ENCODE measurements around the gene RHOXF2B. TPM values are rescaled to one million over a fixed set of nuclear protein-coding genes. Genes with fewer than 3 reads are reported as not detected.
"Not testable (repeated sequence)": the region's sequence is repeated elsewhere in the genome, so short reads cannot be mapped to it uniquely, and the experiment has no call there.

RHOXF2B gene
- total RNA-seq, result not detected

DNA sequence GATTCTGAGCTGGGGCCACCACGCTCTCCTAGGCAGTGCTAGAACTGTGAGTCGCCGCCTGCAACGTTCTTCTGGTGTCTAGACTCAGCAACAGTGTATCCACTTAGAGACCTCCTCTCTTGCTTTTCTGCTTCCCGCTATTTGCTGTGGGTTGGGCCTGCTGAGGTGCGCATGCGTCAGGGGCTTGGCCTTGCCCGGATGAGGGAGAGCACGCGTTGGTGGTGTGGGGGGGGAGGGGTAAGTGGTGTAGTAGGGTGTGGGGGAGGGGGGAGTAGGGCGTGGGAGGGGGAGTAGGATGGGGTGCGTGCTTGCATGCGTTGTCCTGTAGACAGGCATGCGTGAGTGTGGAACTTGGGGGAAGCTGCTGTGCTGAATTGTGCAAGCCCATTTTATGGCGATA, at the start of gene RHOXF2B:
Gene RHOXF2B, minus strand, starts transcription at position 101 of the 400 bp plus-strand sequence. CDS start 138 bp downstream, outside the sequence.
- FAIRE-seq; DNase-seq (ENCODE audit: low spot score in 2 of 2): not testable (repeated sequence)

DNA sequence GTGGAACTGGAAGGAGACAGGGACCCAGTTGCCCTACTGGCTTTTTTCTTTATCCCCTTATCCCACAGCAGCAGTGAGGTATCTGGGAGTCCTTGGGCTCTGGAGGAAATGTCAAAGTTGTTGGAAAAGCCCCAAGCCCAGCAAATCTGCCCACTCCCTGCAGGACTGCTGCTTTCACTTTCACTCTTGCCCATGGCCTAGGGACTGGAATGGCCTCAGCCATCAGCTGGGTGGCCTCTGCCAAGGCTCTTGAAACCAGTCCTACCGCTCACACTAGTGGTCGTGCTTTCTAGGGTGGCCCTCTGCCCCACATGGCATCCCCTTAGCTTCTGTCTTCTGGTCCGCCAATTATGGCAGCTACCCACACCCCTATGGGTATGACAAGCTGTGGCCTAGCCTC, 48.0 kb upstream of the RHOXF2B start:
- FAIRE-seq (no peak), DNase-seq (ENCODE audit: low spot score in 2 of 2) (no peak)

DNA sequence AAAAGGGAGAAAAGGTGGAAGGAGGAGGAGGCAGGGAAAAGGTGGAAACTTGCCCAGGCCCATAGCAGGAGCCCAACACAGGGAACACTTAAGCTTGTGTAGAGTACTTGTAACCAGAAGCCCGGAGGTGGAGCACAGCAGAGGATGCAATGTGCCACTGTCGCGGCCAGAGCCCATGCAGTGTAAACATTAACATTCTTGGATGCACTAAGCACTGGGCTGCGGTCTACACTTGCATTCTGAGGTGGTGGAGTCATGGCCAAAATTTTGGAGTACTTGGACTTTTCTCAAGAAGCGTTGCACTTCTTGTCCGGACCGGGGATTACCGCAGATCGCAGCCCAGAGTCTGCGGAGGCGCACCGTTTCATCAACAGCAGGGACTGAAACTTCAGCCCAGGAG, 42.7 kb upstream of the RHOXF2B start:
- DNase-seq (ENCODE audit: low spot score in 2 of 2) (no peak), FAIRE-seq (no peak)

DNA sequence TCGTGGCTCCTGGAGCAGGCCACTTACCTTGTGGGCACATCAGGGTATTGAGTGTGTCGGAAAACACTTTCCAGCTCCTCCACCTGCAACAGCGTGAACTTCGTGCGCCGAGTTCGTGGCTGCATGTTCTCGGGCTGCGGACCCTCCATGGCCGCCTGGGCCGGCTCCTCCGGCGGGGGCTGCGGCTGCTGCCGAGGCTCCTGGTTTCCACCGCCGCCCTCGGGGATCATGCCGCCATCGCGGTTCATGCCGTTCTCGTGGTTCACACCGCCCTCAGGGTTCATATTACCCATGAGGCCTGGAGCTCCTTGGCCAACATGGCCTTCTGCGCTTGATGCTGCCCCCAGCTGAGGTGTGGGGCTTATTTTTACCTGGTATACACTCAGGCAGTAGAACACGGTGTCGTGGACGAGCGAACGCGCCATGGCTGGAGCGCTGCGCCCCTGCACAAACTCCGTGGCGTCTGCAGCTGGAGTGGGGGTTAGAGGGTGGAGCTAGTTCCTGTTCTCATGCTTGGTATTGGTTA, 38.0 kb upstream of the RHOXF2B start, which contains the start of gene RHOXF1:
Gene RHOXF1, minus strand, starts transcription at position 476 of the 526 bp plus-strand sequence. Its CDS starts 51 bp downstream, at position 425.
- DNase-seq (ENCODE audit: low spot score in 2 of 2), result no peak
- no peak for FAIRE-seq

DNA sequence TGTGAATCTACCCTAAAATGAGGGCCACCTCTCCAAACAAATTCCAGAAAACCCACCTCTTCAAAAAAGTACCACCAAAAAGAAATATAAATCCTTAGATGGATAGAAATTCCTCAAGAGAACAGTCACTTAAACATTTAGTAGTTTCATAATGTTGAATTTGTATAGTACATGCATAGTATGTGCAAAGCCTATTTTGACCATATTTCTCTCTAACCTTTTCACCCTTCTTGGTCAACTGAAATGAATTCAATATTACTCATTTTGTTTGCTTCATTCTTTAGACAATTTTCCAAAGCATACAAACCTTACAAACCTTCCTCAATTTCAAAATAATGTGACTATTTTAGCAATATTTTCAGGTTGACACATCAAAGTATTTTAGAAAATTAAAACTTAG, 34.1 kb upstream of the RHOXF2B start:
- DNase-seq (ENCODE audit: low spot score in 2 of 2) (no peak), FAIRE-seq (no peak)

DNA sequence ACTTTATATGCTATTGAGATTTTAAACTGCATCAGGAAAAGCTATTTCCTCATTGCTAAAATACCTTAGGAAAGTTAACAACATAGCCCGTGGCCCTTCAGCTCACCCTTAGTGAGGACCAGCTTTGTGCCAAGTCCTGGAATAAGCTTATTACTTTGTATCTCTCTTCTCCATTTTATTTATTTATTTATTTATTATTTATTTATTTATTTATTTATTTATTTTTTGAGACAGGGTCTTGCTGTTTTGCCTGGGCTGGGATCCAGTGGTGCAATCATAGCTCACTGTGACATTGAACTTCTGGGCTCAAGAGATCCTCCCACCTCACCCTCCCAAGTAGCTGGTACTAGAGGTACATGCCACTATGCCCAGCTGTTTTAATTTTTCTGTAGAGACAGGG, 31.9 kb upstream of the RHOXF2B start:
- no peak for FAIRE-seq
- no peak for DNase-seq (ENCODE audit: low spot score in 2 of 2)

DNA sequence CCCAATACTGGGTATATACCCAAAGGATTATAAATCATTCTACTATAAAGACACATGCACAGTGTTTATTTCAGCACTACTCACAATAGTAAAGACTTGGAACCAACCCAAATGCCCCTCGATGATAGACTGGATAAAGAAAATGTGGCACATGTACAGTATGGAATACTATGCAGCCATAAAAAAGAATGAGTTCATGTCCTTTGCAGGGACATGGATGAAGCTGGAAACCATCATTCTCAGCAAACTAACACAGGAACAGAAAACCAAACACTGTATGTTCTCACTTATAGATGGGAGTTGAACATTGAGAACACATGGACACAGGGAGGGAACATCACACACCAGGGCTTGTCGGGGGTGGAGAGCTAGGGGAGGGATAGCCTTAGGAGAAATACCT, 27.2 kb upstream of the RHOXF2B start:
- DNase-seq (ENCODE audit: low spot score in 2 of 2); FAIRE-seq: not testable (repeated sequence)

DNA sequence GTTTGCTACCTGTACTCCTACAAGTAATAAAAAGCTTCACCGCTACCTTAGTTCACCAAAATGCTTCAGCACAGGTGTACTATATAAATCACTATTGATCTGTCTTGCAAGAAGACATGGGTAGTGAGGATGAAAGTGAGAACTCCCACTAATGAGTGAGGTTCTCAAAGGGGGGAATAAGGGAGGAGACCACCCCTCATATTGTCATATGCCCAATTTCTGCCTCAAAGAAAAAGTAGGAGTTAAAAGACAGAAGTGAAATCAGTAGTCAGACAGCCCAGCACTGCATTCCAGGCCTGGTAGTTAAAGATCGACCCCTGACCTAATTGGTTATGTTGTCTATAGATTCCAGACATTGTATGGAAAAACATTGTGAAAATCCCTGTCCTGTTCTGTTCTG, 23.6 kb upstream of the RHOXF2B start:
- DNase-seq (ENCODE audit: low spot score in 2 of 2); FAIRE-seq: not testable (repeated sequence)

DNA sequence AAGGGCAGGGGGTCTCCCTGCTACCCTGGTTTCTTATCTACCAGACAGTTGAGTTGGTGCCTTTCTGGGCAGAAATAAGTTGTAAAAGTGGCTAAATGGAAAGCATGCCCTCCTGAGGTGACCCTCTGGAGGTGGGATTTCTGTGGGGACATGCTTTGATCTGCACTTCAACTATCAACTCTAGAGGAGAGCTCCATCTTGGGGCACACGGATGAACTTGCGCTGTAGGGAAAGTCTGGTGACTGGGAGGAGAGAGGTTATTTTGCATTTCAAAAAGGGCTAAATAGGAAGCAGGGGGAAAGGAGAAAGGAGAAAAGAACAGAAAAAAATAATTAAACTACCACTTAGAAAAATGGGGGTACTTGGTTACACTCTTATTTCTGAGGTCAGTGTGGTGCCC, 12.7 kb upstream of the RHOXF2B start:
- no peak for DNase-seq (ENCODE audit: low spot score in 2 of 2)
- no peak for FAIRE-seq

DNA sequence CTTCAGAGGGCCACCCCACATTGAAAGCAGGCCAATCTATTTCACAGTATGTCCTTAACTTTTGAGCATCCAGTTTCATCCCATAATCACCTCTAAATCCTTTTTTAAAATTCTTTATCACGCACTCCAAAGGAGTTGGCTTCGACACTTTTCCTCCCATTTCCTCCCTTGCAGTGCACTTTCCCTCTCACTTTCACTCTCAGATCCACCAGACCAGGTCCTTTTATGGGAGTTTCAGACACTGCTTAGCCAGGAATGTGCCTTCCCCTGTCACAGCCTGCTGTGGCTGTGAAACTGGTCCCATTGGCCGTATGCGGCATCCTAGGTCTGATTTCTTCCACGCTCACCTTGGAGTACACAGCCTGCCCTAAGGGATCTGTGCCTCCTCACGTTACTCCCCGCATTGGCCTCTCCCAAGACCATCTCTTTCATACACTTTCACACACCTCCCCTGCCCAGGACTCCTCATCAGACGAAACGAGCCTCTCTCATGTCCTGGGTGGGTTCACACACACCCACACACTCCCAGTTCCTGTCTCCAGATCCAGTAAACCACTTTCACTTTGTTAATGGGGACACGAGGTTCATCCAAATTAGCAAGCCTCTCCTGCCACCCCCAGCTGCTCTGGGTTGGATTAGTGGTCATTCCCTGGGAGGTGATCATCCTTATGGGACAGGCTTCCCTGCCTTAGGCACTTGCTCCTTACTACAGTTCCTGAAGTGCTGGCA, 10.0 kb upstream of the RHOXF2B start:
- FAIRE-seq, result no peak

DNA sequence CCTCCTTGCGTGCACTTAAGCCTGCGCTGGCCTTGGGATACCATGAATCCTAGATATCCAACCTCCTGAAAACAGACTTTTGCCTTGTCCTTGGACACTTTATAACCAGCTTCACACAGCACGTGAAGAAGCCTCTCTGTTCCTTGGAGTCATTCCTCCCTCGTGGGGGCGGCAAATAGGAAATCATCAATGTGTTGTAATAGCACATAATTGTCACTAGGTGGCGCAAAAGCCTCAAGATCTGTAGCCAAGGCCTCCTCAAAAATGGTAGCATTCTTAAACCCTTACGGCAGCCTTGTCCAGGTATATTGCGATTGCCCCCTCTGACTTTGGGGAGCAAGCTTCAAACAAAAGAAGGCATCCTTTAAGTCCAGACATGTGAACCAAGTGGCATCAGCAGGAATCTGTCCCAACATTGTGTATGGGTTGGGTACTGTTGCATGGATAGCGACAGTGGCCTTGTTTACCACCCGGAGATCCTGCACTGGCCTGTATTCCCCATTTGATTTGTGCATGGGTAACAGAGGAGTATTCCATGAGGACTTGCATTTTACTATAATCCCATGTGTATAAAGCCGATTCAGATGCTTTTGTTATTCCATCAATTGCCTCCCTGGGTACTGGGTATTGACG, 8.2 kb upstream of the RHOXF2B start:
- FAIRE-seq; DNase-seq (ENCODE audit: low spot score in 2 of 2): not testable (repeated sequence)

More for the DNA sequence above, 10.0 kb upstream of the RHOXF2B start:
- no peak for DNase-seq (ENCODE audit: low spot score in 2 of 2)

DNA sequence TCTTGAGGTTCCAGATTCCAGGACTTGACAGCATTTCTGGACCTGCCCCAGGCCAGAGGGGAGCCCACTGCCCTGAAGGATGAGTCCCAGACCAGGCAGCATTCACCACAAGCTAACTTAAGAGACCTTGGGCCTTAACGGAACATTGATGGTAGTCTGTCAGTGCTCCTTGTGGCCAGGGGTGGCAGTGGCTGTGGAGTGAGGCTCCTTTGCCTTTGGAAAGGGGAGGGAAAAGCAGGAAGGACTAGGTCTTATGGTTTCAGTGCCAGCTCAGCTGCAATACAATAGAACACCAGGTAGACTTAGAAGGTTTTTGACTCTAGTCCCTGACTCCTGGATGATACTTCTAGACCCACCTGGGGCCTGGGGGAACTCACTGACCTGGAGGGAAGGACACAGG, 11.3 kb downstream of the RHOXF2B start:
- not testable (repeated sequence) for DNase-seq (ENCODE audit: low spot score in 2 of 2); FAIRE-seq

DNA sequence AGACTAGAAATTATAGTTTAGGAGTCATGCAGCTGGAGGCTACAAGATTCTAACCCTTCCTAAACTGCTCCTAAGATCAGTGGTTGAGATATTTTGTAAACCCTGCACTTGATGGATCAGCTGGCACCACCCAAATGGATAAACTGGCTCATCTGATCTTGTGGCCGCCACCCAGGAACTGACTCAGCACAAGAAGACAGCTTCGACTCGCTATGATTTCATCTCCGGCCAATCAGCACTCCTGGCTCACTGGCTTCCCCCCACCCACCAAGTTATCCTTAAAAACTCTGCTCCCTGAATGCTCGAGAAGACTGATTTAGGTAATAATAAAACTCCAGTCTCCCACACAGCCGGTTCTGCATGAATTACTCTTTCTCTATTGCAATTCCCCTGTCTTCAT, 34.8 kb downstream of the RHOXF2B start:
- FAIRE-seq; DNase-seq (ENCODE audit: low spot score in 2 of 2): not testable (repeated sequence)

DNA sequence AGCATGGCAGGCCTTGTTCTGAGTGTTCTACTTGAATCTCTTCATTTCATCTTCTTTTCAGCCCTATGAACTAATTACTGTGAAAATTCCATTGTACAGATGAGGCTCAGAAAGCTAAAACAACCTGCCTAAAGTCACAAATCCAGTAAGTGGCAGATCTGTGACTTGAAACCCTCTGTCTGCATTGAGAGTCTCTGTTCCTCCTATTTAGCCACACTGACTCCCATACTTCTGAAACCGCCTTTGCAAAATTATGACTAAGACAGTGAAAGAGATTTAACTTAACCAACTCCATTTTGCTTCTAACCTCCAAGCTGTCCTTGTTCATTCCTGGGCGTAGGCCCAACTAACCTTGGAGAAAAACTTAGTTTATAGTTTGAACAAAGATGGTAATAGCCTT, 35.2 kb downstream of the RHOXF2B start:
- not testable (repeated sequence) for DNase-seq (ENCODE audit: low spot score in 2 of 2); FAIRE-seq

DNA sequence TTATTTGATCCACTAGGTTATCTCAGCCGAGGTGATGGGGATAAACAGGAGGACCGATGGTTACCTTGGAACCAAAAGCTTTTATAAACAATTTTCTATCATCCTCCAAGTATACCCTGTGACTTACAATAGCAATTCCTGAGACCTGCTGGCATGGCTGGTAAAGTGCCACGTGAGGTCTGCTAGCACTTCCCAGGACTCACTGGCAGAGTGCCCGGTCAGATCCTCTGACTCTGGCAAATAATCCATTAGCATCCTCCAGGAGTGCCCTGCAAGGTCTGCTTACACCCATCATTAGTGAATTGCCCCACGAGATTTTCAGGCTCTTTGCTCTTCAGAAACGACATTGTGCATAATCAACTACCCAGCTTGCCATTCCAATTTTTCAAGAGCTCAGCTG, 37.3 kb downstream of the RHOXF2B start:
- FAIRE-seq; DNase-seq (ENCODE audit: low spot score in 2 of 2): not testable (repeated sequence)

DNA sequence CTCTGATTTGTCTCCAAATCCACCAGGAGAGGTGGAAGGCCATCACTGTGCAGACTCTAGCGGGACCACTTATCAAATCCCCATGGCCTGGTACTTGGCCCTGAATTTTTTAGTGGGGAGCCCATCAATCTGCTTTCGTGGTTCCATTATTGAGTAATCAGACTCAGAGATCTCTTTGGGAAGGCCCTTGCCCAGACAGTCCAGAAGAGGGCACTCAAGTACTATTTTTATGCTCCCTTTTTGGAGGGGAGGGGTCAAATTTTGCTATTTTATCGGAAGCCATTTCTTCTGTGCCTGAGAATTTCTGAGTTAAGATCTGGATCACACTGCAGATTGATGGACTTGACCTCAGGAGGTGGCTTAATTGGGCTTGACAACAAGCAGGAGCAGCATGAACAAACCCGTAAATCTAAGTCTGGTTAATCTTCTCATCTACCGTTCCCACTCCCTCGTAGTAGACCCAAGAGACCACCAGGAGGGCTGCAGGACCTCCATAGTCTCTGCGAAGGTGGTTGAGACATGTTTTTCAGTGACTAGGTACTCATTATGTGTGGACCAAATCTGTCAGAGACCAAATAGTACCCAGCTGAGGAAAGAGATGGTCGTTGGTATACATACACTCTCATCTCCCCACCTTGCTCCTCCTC, 38.3 kb downstream of the RHOXF2B start:
- FAIRE-seq; DNase-seq (ENCODE audit: low spot score in 2 of 2): not testable (repeated sequence)

DNA sequence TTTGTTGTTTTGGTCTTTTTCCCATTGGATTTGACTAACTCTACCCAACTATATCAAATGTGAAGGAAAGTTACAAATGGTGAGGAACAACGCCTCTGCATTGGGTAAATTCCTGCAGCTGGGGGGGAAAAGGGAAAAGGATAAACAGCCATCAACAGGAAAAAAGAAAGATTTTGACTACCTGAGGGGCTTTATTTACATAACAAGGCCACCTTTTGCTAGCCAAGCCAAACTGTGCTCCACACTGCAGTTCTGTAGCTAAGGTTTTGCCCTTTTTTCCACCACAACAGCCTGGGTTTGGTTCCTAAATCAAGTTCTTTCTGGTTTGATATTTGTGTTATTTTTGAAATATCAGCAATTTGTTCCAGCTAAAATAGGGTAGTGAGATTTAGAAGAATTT, 40.8 kb downstream of the RHOXF2B start:
- FAIRE-seq (no peak), DNase-seq (ENCODE audit: low spot score in 2 of 2) (no peak)

DNA sequence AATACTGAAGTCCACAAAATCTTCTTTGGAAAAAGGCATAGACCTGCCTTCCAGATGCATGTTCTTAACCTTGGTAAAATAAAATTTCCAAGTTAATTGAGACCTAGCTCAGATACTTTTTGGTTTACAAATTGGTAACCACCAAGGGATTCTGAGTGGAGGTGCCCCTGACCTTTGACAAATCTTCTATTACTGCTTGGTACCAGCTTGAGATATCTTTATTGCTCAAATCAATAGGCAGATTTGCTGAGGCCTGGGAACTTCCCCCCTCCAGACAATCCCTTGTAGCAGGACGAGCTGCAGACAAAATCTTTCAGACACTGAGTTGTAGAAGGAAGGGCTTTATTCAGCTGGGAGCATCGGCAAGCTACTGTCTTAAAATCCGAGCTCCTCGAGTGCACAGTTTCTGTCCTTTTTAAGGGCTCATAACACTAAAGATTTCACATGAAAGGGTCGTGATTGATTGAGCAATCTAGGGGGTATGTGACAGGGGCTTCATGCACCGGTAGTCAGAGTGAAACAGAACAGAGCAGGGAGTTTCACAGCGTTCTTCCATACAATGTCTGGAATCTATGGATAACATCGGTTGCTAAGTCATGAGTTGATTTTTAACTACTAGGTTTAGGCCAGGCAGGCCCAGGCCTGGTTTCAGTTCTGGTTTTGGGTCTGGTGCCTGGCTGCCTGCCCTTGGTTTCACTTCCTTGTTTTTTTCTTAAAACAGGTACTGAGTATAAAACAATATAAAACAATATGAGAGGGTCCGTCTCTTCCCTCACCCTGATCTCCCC, 41.8 kb downstream of the RHOXF2B start:
- not testable (repeated sequence) for FAIRE-seq; DNase-seq (ENCODE audit: low spot score in 2 of 2)

DNA sequence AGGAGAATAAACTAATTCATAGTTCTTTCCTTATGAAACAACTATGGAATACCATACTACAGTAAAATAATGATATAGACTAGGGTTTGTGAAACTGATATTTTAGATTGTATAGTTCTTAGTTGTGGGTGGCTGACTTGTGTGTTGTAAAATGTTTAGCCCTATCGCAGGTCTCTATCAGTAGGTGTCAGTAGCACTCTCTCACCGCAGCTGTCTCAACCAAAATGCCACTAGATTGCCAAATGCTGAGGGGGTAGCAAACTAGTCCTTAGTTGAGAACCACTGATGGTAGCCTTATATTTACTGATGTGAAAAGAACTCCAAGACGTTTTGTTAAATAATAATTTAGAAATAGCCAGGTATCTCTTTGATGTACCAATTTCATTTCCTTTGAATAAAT, 48.1 kb downstream of the RHOXF2B start:
- FAIRE-seq (no peak), DNase-seq (ENCODE audit: low spot score in 2 of 2) (no peak)

DNA sequence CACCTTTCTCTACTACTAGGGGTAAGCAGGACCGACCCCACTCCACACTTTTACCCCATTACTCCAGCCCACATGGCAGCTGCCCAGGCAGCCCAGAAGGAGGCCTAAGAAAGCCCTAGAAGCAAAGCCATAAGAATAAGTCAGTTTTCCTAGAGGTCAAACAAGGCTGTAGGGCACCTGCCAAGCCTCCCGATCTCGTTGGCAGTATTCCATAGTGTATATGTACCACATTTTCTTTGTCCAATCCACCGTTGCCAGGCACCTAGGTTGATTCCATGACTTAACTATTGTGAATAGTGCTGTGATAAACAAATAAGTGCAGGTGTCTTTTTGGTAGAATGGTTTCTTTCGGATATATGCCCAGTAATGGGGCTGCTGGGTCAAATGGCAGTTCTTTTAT, 54.2 kb downstream of the RHOXF2B start:
- no peak for DNase-seq (ENCODE audit: low spot score in 2 of 2)
- no peak for FAIRE-seq

Measured in frontal cortex (tissue), 4 donors.